ENCODE measurements around the gene ZFP62. TPM values are rescaled to one million over a fixed set of nuclear protein-coding genes. Genes with fewer than 3 reads are reported as not detected.

ZFP62 gene
- total RNA-seq, 2 experiments from 2014 or later: 58.4 to 79.1 TPM

GRCh38 chr5:180799194-180799593 lies 61.9 kb downstream of the ZFP62 start:
- Histone ChIP-seq H3K79me2 (ENCODE audit: insufficient read depth, low read depth, low read length) (peaks cover 83% of the 10 kb centered on the region), H3K36me3 (ENCODE audit: insufficient read depth, low read length) (peaks cover 71% of the 10 kb centered on the region), H3K9me2 (ENCODE audit: insufficient read depth, low read length) (no peaks in the 10 kb centered on the region), H3K4me3 (ENCODE audit: low read depth, low read length, poor library complexity, severe bottlenecking) (no peak overlapping the region), H3K9me3 (ENCODE audit: low read length) (no peaks in the 10 kb centered on the region), H2AFZ (ENCODE audit: low read length) (no peak overlapping the region), H3K4me2 (ENCODE audit: low read length) (no peak overlapping the region), H3K27ac (ENCODE audit: low read depth, low read length, poor library complexity, severe bottlenecking) (no peak overlapping the region), H3K4me1 (ENCODE audit: insufficient read depth, low read length, poor library complexity, severe bottlenecking) (peaks cover 50% of the 10 kb centered on the region), H4K20me1 (ENCODE audit: insufficient read depth, low read length) (peaks cover 49% of the 10 kb centered on the region)
- no peak for DNase-seq (ENCODE audit: low spot score)
- POLR2A ChIA-PET: no interaction called here
- intact Hi-C loops (cut with micrococcal nuclease; ENCODE audit: unreplicated experiment): no loop called here
- CTCF ChIA-PET (ENCODE audit: unreplicated experiment): no interaction called here
- BruUV-seq (replicated peaks): no TSS peak
- TF ChIP-seq, protein P1, sequence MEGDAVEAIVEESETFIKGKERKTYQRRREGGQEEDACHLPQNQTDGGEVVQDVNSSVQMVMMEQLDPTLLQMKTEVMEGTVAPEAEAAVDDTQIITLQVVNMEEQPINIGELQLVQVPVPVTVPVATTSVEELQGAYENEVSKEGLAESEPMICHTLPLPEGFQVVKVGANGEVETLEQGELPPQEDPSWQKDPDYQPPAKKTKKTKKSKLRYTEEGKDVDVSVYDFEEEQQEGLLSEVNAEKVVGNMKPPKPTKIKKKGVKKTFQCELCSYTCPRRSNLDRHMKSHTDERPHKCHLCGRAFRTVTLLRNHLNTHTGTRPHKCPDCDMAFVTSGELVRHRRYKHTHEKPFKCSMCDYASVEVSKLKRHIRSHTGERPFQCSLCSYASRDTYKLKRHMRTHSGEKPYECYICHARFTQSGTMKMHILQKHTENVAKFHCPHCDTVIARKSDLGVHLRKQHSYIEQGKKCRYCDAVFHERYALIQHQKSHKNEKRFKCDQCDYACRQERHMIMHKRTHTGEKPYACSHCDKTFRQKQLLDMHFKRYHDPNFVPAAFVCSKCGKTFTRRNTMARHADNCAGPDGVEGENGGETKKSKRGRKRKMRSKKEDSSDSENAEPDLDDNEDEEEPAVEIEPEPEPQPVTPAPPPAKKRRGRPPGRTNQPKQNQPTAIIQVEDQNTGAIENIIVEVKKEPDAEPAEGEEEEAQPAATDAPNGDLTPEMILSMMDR (conservative IDR thresholded peaks at IDR 0.05; ENCODE audit: low read length): peak; percentile 70
- TF ChIP-seq EZH2phosphoT487 (IDR thresholded peaks at IDR 0.05; ENCODE audit: borderline replicate concordance, low read depth, low read length): no peak

DNA sequence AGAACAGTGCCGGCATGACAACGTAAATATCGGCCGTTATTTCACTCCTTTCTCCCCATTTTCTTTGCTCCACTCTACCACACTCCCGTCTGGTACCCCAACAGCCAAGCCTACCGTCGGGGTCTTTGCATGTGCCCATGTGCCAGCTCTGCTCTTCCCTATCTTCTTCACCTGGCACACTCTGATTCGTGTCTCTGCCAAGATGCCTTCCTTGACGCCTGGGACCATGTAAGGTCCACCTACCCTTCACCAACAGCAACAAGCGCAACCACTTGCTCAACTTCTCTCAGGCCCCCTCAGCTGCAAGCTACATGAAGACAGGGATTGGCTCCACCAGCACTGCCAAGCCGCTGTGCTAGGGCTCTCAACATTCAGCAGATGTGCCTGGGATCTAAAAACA lies 62.9 kb downstream of the ZFP62 start:
- POLR2A ChIA-PET: no interaction called here
- Histone ChIP-seq H3K36me3 (ENCODE audit: insufficient read depth, low read length) (peaks cover 79% of the 10 kb centered on the region), H3K4me1 (ENCODE audit: insufficient read depth, low read length, poor library complexity, severe bottlenecking) (peaks cover 49% of the 10 kb centered on the region), H3K9me3 (ENCODE audit: low read length) (no peaks in the 10 kb centered on the region), H3K27ac (ENCODE audit: low read depth, low read length, poor library complexity, severe bottlenecking) (no peak overlapping the region), H3K4me2 (ENCODE audit: low read length) (no peak overlapping the region), H3K4me3 (ENCODE audit: low read depth, low read length, poor library complexity, severe bottlenecking) (no peak overlapping the region), H2AFZ (ENCODE audit: low read length) (no peak overlapping the region), H3K79me2 (ENCODE audit: insufficient read depth, low read depth, low read length) (peaks cover 90% of the 10 kb centered on the region), H4K20me1 (ENCODE audit: insufficient read depth, low read length) (peaks cover 56% of the 10 kb centered on the region), H3K9me2 (ENCODE audit: insufficient read depth, low read length) (no peaks in the 10 kb centered on the region)
- no peak for DNase-seq (ENCODE audit: low spot score)
- intact Hi-C loops (cut with micrococcal nuclease; ENCODE audit: unreplicated experiment): no loop called here
- no TSS peak for BruUV-seq (replicated peaks)
- TF ChIP-seq, protein P1 (conservative IDR thresholded peaks at IDR 0.05; ENCODE audit: low read length): no peak
- no peak for TF ChIP-seq EZH2phosphoT487 (IDR thresholded peaks at IDR 0.05; ENCODE audit: borderline replicate concordance, low read depth, low read length)
- CTCF ChIA-PET (ENCODE audit: unreplicated experiment): no interaction called here

Small RNA genes lying within 50 kb of the gene (small RNA-seq; reads per million reads assigned to genes)
- gene RF00019: not detected

Other genes with a start within 250 kb of the ZFP62 start
- gene FLT4, start 211.7 kb downstream of the ZFP62 start, total RNA-seq (2014; rRNA removed; shearing (Covaris generic)): not detected in 2 replicates
- gene FLT4, start 211.7 kb downstream of the ZFP62 start, total RNA-seq (2022): not detected in 2 replicates
- not detected in 2 replicates for gene OR2Y1, start 121.2 kb downstream of the ZFP62 start, total RNA-seq (2014; rRNA removed; shearing (Covaris generic))
- not detected in 2 replicates for gene OR2Y1, start 121.2 kb downstream of the ZFP62 start, total RNA-seq (2022)
- 65.2 and 75.4 TPM in 2 replicates for gene MGAT1, start 58.5 kb downstream of the ZFP62 start, total RNA-seq (2014; rRNA removed; shearing (Covaris generic))
- gene MGAT1, start 58.5 kb downstream of the ZFP62 start, total RNA-seq (2022): 95.2 and 103 TPM in 2 replicates
- not detected in 2 replicates for gene BTNL8, start 37.9 kb upstream of the ZFP62 start, total RNA-seq (2014; rRNA removed; shearing (Covaris generic))
- not detected in 2 replicates for gene BTNL8, start 37.9 kb upstream of the ZFP62 start, total RNA-seq (2022)
- gene BTNL3, start 127.6 kb upstream of the ZFP62 start, total RNA-seq (2014; rRNA removed; shearing (Covaris generic)): not detected in 2 replicates
- not detected in 2 replicates for gene BTNL3, start 127.6 kb upstream of the ZFP62 start, total RNA-seq (2022)
- gene BTNL9, start 179.0 kb upstream of the ZFP62 start, total RNA-seq (2014; rRNA removed; shearing (Covaris generic)): 162 and 188 TPM in 2 replicates
- gene BTNL9, start 179.0 kb upstream of the ZFP62 start, total RNA-seq (2022): 219 and 232 TPM in 2 replicates